Measurements from ENCODE around the gene PTPRR. TPM values are rescaled to one million over a fixed set of nuclear protein-coding genes. Genes with fewer than 3 reads are reported as not detected.

Gene PTPRR
- total RNA-seq, 1 donor from 2014 or later: not detected

GRCh38 chr12:70757830-70758493 is 162.6 kb downstream of the PTPRR start:
- H3K4me1 Mint-ChIP-seq (ENCODE audit: low read depth): peaks cover 6% of the 10 kb centered on the region
- H3K27ac Mint-ChIP-seq (ENCODE audit: unreplicated experiment): no peak overlapping the region
- peaks cover 7% of the 10 kb centered on the region for H3K27me3 Mint-ChIP-seq (ENCODE audit: low read depth)
- H3K36me3 Mint-ChIP-seq (ENCODE audit: low read depth): no peaks in the 10 kb centered on the region
- no peak for DNase-seq (ENCODE audit: low spot score)
- H3K4me3 Mint-ChIP-seq (ENCODE audit: unreplicated experiment): no peak overlapping the region
- no peak for TF ChIP-seq CTCF (IDR thresholded peaks at IDR 0.05)
- H3K9me3 Mint-ChIP-seq (ENCODE audit: low read depth): no peaks in the 10 kb centered on the region

GRCh38 chr12:70756791-70757190 is 163.7 kb downstream of the PTPRR start:
- Mint-ChIP-seq H3K4me3 (ENCODE audit: unreplicated experiment) (no peak overlapping the region), H3K9me3 (ENCODE audit: low read depth) (no peaks in the 10 kb centered on the region), H3K27me3 (ENCODE audit: low read depth) (peaks cover 16% of the 10 kb centered on the region), H3K36me3 (ENCODE audit: low read depth) (no peaks in the 10 kb centered on the region), H3K27ac (ENCODE audit: unreplicated experiment) (no peak overlapping the region), H3K4me1 (ENCODE audit: low read depth) (peaks cover 6% of the 10 kb centered on the region)
- TF ChIP-seq CTCF (IDR thresholded peaks at IDR 0.05): no peak
- DNase-seq (ENCODE audit: low spot score): no peak

GRCh38 chr12:70756118-70756517 is 164.4 kb downstream of the PTPRR start:
- H3K27me3 Mint-ChIP-seq (ENCODE audit: low read depth): peaks cover 21% of the 10 kb centered on the region
- no peak for TF ChIP-seq CTCF (IDR thresholded peaks at IDR 0.05)
- no peak for DNase-seq (ENCODE audit: low spot score)
- no peak overlapping the region for H3K4me3 Mint-ChIP-seq (ENCODE audit: unreplicated experiment)
- no peaks in the 10 kb centered on the region for H3K36me3 Mint-ChIP-seq (ENCODE audit: low read depth)
- H3K4me1 Mint-ChIP-seq (ENCODE audit: low read depth): peaks cover 6% of the 10 kb centered on the region
- H3K27ac Mint-ChIP-seq (ENCODE audit: unreplicated experiment): no peak overlapping the region
- H3K9me3 Mint-ChIP-seq (ENCODE audit: low read depth): no peaks in the 10 kb centered on the region

- peaks cover 23% of the 10 kb centered on the region for H3K27me3 Mint-ChIP-seq (ENCODE audit: low read depth)
These were observed 166.2 kb downstream of the PTPRR start for GRCh38 chr12:70754330-70754741.

GRCh38 chr12:70752327-70752726 is 168.2 kb downstream of the PTPRR start:
- Mint-ChIP-seq H3K4me1 (ENCODE audit: low read depth) (peaks cover 6% of the 10 kb centered on the region), H3K27ac (ENCODE audit: unreplicated experiment) (no peak overlapping the region)
- no peak for TF ChIP-seq CTCF (IDR thresholded peaks at IDR 0.05)

More at GRCh38 chr12:70754330-70754741, 166.2 kb downstream of the PTPRR start:
- Mint-ChIP-seq H3K27ac (ENCODE audit: unreplicated experiment) (no peak overlapping the region), H3K4me1 (ENCODE audit: low read depth) (peaks cover 6% of the 10 kb centered on the region), H3K9me3 (ENCODE audit: low read depth) (no peaks in the 10 kb centered on the region), H3K36me3 (ENCODE audit: low read depth) (no peaks in the 10 kb centered on the region), H3K4me3 (ENCODE audit: unreplicated experiment) (no peak overlapping the region)
- DNase-seq (ENCODE audit: low spot score): no peak
- TF ChIP-seq CTCF (IDR thresholded peaks at IDR 0.05): no peak

More at GRCh38 chr12:70752327-70752726, 168.2 kb downstream of the PTPRR start:
- no peak for DNase-seq (ENCODE audit: low spot score)
- peaks cover 32% of the 10 kb centered on the region for H3K27me3 Mint-ChIP-seq (ENCODE audit: low read depth)
- no peaks in the 10 kb centered on the region for H3K9me3 Mint-ChIP-seq (ENCODE audit: low read depth)
- peaks cover 2% of the 10 kb centered on the region for H3K36me3 Mint-ChIP-seq (ENCODE audit: low read depth)
- no peak overlapping the region for H3K4me3 Mint-ChIP-seq (ENCODE audit: unreplicated experiment)

Data from chondrocyte (in vitro differentiated cells).